ENCODE data around the gene UST.
"Not testable (repeated sequence)": the region's sequence is repeated elsewhere in the genome, so short reads cannot be mapped to it uniquely, and the experiment has no call there.

Gene UST

DNA sequence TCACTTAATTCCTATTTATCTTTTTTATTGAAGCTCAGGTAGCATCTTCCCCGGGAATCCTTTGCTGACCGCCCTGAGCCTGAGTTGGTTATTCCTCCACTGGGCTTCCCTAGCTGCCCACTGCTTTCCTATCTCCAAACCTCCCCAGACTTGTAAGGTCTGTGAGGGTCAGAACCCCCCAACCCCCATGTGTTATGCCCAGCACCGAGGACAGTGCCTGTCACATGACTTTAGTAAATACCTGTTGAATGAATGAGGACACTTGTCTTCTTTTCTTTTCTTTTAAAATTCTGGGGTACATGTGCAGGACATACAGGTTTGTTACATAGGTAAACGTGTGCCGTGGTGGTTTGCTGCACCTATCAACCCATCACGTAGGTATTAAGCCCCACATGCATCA, 105.9 kb downstream of the UST start:
- H3K27ac ChIP-seq, result no peak overlapping the region
- no peak overlapping the region for H2AFZ ChIP-seq
- H3K27me3 ChIP-seq (ENCODE audit: control insufficient read depth, insufficient read depth, low read length), result no peaks in the 10 kb centered on the region
- no peak overlapping the region for H3K4me3 ChIP-seq (ENCODE audit: low read depth, low read length)
- peaks cover 3% of the 10 kb centered on the region for H3K4me1 ChIP-seq
- no peaks in the 10 kb centered on the region for H3K9me3 ChIP-seq (ENCODE audit: control insufficient read depth, low read length)
- H3K79me2 ChIP-seq, result peaks cover 36% of the 10 kb centered on the region
- no peaks in the 10 kb centered on the region for H3K36me3 ChIP-seq (ENCODE audit: control insufficient read depth, insufficient read depth, low read length)
- TF ChIP-seq, protein P1, sequence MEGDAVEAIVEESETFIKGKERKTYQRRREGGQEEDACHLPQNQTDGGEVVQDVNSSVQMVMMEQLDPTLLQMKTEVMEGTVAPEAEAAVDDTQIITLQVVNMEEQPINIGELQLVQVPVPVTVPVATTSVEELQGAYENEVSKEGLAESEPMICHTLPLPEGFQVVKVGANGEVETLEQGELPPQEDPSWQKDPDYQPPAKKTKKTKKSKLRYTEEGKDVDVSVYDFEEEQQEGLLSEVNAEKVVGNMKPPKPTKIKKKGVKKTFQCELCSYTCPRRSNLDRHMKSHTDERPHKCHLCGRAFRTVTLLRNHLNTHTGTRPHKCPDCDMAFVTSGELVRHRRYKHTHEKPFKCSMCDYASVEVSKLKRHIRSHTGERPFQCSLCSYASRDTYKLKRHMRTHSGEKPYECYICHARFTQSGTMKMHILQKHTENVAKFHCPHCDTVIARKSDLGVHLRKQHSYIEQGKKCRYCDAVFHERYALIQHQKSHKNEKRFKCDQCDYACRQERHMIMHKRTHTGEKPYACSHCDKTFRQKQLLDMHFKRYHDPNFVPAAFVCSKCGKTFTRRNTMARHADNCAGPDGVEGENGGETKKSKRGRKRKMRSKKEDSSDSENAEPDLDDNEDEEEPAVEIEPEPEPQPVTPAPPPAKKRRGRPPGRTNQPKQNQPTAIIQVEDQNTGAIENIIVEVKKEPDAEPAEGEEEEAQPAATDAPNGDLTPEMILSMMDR (IDR thresholded peaks at IDR 0.05), result no peak
- no peak overlapping the region for H3K9ac ChIP-seq
- no peak overlapping the region for H3K4me2 ChIP-seq (ENCODE audit: low read length)

DNA sequence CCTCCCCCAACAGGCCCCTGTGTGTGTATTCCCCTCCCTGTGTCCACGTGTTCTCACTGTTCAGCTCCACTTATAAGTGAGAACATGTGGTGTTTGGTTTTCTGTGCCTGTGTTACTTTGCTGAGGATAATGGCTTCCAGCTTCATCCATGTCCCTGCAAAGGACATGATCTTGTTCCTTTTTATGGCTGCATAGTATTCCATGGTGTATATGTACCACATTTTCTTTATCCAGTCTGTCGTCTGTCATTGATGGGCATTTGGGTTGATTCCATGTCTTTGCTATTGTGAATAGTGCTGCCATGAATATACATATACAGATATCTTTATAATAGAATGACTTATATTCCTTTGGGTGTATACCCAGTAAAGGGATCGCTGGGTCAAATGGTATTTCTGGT, 106.3 kb downstream of the UST start:
- H3K9me3 ChIP-seq (ENCODE audit: control insufficient read depth, low read length); H3K36me3 ChIP-seq (ENCODE audit: control insufficient read depth, insufficient read depth, low read length); H3K4me2 ChIP-seq (ENCODE audit: low read length); H3K27me3 ChIP-seq (ENCODE audit: control insufficient read depth, insufficient read depth, low read length); H3K9ac ChIP-seq; H2AFZ ChIP-seq; H3K4me3 ChIP-seq (ENCODE audit: low read depth, low read length); H3K27ac ChIP-seq; H3K4me1 ChIP-seq: not testable (repeated sequence)
- peaks cover 36% of the 10 kb centered on the region for H3K79me2 ChIP-seq

DNA sequence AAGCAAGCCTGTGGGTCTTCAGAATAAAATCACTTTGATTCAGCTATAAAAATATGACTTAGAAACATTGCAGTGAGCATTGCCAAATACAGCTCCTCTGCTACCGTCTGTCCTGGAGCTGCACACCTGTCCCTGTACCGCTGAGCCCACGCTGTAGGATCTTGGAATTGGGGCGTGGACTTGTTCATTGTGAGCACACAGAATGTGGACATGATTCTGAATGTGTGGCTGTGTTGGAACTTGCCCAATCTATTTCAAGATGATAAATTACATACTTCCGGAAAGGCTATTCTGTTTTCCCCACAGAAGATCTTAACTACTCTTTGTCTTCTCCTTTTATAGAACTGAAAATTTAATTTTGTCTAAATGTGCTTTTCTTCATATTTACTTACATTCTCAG, 107.3 kb downstream of the UST start:
- Histone ChIP-seq H3K4me1 (no peaks in the 10 kb centered on the region), H3K9me3 (ENCODE audit: control insufficient read depth, low read length) (no peaks in the 10 kb centered on the region), H2AFZ (no peak overlapping the region), H3K27me3 (ENCODE audit: control insufficient read depth, insufficient read depth, low read length) (no peaks in the 10 kb centered on the region), H3K79me2 (peaks cover 36% of the 10 kb centered on the region), H3K27ac (no peak overlapping the region), H3K9ac (no peak overlapping the region), H3K4me3 (ENCODE audit: low read depth, low read length) (no peak overlapping the region), H3K36me3 (ENCODE audit: control insufficient read depth, insufficient read depth, low read length) (no peaks in the 10 kb centered on the region), H3K4me2 (ENCODE audit: low read length) (no peak overlapping the region)
- TF ChIP-seq, protein P1 (IDR thresholded peaks at IDR 0.05), result no peak

DNA sequence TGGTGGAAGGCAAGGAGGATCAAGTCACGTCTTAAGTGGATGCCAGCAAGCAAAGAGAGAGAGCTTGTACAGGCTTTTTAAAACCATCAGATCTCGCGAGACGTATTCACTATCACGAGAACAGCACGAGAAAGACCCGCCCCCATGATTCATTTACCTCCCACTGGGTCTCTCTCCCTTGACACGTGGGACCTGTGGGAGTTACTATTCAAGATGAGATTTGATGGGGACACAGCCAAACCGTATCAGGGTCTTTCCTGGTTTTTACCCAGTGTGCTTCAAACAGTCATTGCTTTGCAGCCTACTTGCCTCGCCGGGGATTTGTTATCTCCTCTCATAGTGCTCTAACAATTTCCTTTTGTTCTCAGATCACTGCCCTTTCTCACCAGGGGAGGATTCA, 108.2 kb downstream of the UST start:
- H3K36me3 ChIP-seq (ENCODE audit: control insufficient read depth, insufficient read depth, low read length), result no peaks in the 10 kb centered on the region
- H3K9me3 ChIP-seq (ENCODE audit: control insufficient read depth, low read length), result no peaks in the 10 kb centered on the region
- H3K27ac ChIP-seq, result no peak overlapping the region
- TF ChIP-seq, protein P1 (IDR thresholded peaks at IDR 0.05), result no peak
- H3K4me3 ChIP-seq (ENCODE audit: low read depth, low read length), result no peak overlapping the region
- H3K9ac ChIP-seq, result no peak overlapping the region
- no peaks in the 10 kb centered on the region for H3K4me1 ChIP-seq
- H3K4me2 ChIP-seq (ENCODE audit: low read length), result no peak overlapping the region
- no peak overlapping the region for H2AFZ ChIP-seq
- no peaks in the 10 kb centered on the region for H3K27me3 ChIP-seq (ENCODE audit: control insufficient read depth, insufficient read depth, low read length)
- H3K79me2 ChIP-seq, result peaks cover 36% of the 10 kb centered on the region

DNA sequence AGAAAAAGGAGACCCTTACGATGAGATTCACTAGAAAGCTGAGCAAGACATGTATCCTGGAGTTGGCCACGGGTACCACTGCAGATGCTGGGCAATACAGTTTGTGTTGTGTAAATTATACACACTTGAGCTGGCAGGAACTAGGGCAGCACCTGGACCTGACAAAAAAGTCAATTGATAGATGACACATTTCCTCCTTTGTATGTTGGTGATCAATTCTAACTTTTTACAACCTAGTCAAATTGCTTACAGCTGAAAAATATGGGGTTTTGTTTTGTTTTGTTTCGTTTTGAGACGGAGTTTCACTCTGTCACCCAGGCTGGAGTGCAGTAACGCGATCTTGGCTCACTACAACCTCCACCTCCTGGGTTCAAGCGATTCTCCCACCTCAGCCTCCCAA, 108.9 kb downstream of the UST start:
- Histone ChIP-seq H3K79me2 (peaks cover 34% of the 10 kb centered on the region), H3K9me3 (ENCODE audit: control insufficient read depth, low read length) (no peaks in the 10 kb centered on the region), H3K4me2 (ENCODE audit: low read length) (no peak overlapping the region), H3K27ac (no peak overlapping the region), H3K9ac (no peak overlapping the region), H2AFZ (no peak overlapping the region), H3K4me3 (ENCODE audit: low read depth, low read length) (no peak overlapping the region), H3K4me1 (no peaks in the 10 kb centered on the region), H3K27me3 (ENCODE audit: control insufficient read depth, insufficient read depth, low read length) (no peaks in the 10 kb centered on the region), H3K36me3 (ENCODE audit: control insufficient read depth, insufficient read depth, low read length) (no peaks in the 10 kb centered on the region)
- TF ChIP-seq, protein P1 (IDR thresholded peaks at IDR 0.05), result no peak

Measured in parathyroid adenoma (tissue), 2 donors.